Mesendoderm (in vitro differentiated cells): Measurements from ENCODE around the gene C17orf75.
A peak's percentile ranks its signal among the peaks of the same experiment; 100 is the strongest.

ENCODE experiments used
- DNase-seq: peaks from one replicate; pipeline ENCODE4 v3.0.0; 2013
- H2AK5ac ChIP-seq: 2 replicates; pipeline ENCODE4 v1.6.1; 2013; ENCODE audit warnings: low read length, inconsistent platforms
- H2BK120ac ChIP-seq: 2 replicates; pipeline ENCODE4 v1.6.1; 2013; ENCODE audit warnings: low read depth, mild to moderate bottlenecking, low read length, moderate library complexity, mixed read lengths
- H2BK15ac ChIP-seq: replicated peaks from 2 replicates; pipeline ENCODE4 v1.6.1; 2013; ENCODE audit warnings: low read depth, mild to moderate bottlenecking, moderate library complexity
- H2BK5ac ChIP-seq: 2 replicates; pipeline ENCODE4 v1.6.1; 2013; ENCODE audit warnings: low read length, inconsistent platforms
- H3K18ac ChIP-seq: 2 replicates; pipeline ENCODE4 v1.6.1; 2013; ENCODE audit warnings: mild to moderate bottlenecking, low read length, mixed read lengths
- H3K23ac ChIP-seq: one replicate; pipeline ENCODE4 v1.6.1; 2013; ENCODE audit warnings: low read length
- H3K27ac ChIP-seq: 2 replicates; pipeline ENCODE4 v1.5.1; 2013; ENCODE audit warnings: low read depth, mild to moderate bottlenecking, inconsistent platforms, low read length, moderate library complexity
- H3K27me3 ChIP-seq: 2 replicates; pipeline ENCODE4 v1.6.1; 2013; ENCODE audit warnings: low read length, control low read depth, mild to moderate bottlenecking, inconsistent platforms; ENCODE audit not compliant: insufficient read depth, poor library complexity
- H3K36me3 ChIP-seq: 2 replicates; pipeline ENCODE4 v1.6.1; 2013; ENCODE audit warnings: low read length, inconsistent platforms; ENCODE audit not compliant: control insufficient read depth, insufficient read depth
- H3K4ac ChIP-seq: one replicate; pipeline ENCODE4 v1.6.1; 2013; ENCODE audit warnings: low read depth, mild to moderate bottlenecking, low read length, moderate library complexity
- H3K4me1 ChIP-seq: 2 replicates; pipeline ENCODE4 v1.6.1; 2013; ENCODE audit warnings: low read depth, low read length, inconsistent platforms; ENCODE audit not compliant: control insufficient read depth
- H3K4me2 ChIP-seq: 2 replicates; pipeline ENCODE4 v1.6.1; 2013; ENCODE audit warnings: low read length
- H3K4me3 ChIP-seq: 2 replicates; pipeline ENCODE4 v1.5.1; 2013; ENCODE audit warnings: mild to moderate bottlenecking, low read length
- H3K56ac ChIP-seq: one replicate; pipeline ENCODE4 v1.6.1; 2013; ENCODE audit warnings: low read length
- H3K79me1 ChIP-seq: 2 replicates; pipeline ENCODE4 v1.6.1; 2013; ENCODE audit warnings: low read length, inconsistent platforms
- H3K79me2 ChIP-seq: 2 replicates; pipeline ENCODE4 v1.6.1; 2013; ENCODE audit warnings: mild to moderate bottlenecking, low read length; ENCODE audit not compliant: control insufficient read depth, insufficient read depth
- H3K9ac ChIP-seq: 2 replicates; pipeline ENCODE4 v1.6.1; 2013; ENCODE audit warnings: low read length, inconsistent platforms
- H4K5ac ChIP-seq: one replicate; pipeline ENCODE4 v1.6.1; 2013; ENCODE audit warnings: low read length
- H4K8ac ChIP-seq: one replicate; pipeline ENCODE4 v1.6.1; 2013; ENCODE audit warnings: low read depth, mild to moderate bottlenecking, control low read depth, low read length, moderate library complexity
- WGBS: extraction: QIAGEN DNeasy Blood & Tissue Kit; methylation state at CpG from one replicate; pipeline ENCODE4 v1.1.7; 2013; ENCODE audit warnings: low lambda C conversion rate, missing lambda C conversion rate; ENCODE audit not compliant: insufficient coverage; ENCODE audit errors: extremely low coverage; 5-methylcytosine and 5-hydroxymethylcytosine counted together

Gene C17orf75

GRCh38 chr17:32278815-32279214 is 63.2 kb downstream of the C17orf75 start:
- no peak overlapping the region for H3K56ac ChIP-seq
- H3K4me2 ChIP-seq: no peak overlapping the region
- no peak overlapping the region for H2AK5ac ChIP-seq
- no peak overlapping the region for H4K5ac ChIP-seq
- peaks cover 9% of the 10 kb centered on the region for H3K4me1 ChIP-seq
- no peaks in the 10 kb centered on the region for H3K79me2 ChIP-seq
- no peak overlapping the region for H2BK15ac ChIP-seq
- H3K79me1 ChIP-seq: no peaks in the 10 kb centered on the region
- H3K4ac ChIP-seq: no peak overlapping the region
- no peak for DNase-seq
- H3K9ac ChIP-seq: no peak overlapping the region
- peak overlapping the region; percentile 80 for H3K23ac ChIP-seq
- no peak overlapping the region for H2BK5ac ChIP-seq
- H2BK120ac ChIP-seq: no peak overlapping the region
- H3K18ac ChIP-seq: no peak overlapping the region
- H4K8ac ChIP-seq: no peak overlapping the region
- H3K27ac ChIP-seq: no peak overlapping the region
- no peak overlapping the region for H3K4me3 ChIP-seq
- no peaks in the 10 kb centered on the region for H3K27me3 ChIP-seq
- no peaks in the 10 kb centered on the region for H3K36me3 ChIP-seq
- WGBS: no CpG with 5 or more reads among the region's 2 CpGs
